Fibroblast of skin of back (primary cell): ENCODE measurements around the gene TMCC1.
A peak's percentile ranks its signal among the peaks of the same experiment; 100 is the strongest.
"Not testable (repeated sequence)": the region's sequence is repeated elsewhere in the genome, so short reads cannot be mapped to it uniquely, and the experiment has no call there.

Experiments
- DNase-seq: peaks from one replicate; pipeline ENCODE4 v3.0.0-alpha.2; 2013

Gene TMCC1

DNA sequence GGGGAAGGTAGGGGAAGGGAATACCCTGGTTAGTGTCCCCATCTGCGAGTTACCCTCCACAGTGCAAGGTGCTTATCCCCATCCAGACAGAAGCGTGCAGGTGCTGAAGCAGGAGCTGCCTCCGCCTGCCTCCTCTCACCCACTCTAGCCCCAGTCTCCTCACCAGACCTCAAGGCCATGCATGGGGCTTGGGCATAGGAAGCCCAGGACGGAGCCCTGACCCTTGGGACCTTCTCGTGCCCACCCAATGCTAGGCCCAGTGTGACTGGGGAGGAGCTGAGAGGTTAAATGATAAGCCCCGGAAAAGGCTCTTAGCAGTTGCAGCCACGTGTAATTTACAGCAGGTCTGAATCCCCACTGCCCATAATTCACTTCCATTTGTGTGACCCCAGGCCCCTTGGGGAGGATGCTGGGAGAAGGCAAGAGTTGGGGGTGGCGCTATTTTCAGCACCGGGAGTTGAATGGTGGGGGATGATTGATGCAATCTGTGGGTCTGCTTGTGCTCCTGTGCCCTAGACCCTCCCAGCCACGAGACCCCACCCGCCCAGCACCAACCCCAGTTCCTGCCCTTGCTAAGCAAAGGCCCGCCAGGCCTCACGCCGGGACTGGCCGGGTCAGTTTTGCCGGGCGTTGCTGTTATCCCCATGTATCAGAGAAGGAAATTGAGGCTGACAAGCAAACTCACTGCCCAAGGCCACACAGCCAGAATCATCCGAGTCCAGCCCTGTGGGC, 272.5 kb downstream of the TMCC1 start:
- no peak for DNase-seq

DNA sequence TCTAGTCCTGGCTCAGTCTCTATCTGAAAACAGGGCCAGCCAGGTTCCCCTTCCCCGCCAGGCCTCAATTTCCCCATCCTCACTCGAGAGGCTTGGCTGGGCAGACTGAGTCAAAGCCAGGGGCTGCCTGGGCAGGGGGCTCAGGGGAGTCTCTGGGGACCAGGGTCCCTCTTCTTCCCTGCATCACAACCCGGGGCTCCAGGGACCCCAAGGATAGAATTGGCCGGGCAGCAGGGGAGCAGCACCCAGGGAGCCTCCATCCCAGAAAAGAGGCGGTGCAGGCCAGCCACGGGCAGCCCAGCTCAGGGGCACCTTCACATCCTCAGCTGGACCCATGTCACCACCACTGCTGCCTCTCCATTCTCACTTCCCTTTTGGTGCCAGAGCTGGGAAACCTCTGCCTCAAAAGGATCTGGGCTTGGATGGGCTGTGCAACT, 273.8 kb downstream of the TMCC1 start:
- DNase-seq: no peak

DNA sequence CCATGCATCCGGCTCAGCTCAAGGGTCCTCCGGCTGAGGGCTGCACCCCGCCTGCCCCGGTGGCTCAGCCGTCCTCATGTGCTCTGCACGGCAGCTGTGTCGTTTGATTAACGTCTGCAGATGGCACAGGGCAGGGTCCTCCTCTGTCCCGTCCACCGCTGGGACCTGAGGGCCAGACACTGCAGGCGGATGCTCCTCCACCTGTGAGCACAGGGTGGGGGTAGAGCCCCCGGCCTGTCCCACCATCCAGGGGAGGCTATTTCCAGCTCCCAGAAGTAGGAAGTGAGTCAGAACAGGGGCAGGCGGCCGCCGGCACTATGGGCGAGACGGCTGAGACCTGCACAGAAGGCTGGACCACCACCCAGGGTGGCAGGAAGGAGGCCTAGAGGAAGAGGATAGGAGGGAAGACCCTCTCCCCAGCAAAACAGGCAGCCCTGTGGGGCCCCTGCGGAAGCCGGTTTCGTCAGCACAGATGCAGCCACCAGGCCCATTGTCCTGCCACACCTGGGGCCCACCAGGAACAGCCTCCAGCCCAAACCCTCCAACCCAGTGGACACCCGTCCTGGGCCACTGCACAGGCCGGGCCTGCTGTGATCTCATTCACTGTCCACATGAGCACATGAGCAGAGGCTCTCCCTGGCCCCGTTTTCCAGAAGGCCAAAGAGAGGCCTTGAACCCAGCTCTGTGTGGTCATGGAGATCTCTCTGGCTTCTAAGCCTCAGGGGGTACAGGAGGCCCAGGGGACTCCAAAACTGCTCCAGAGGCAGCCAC, 274.4 kb downstream of the TMCC1 start:
- no peak for DNase-seq

DNA sequence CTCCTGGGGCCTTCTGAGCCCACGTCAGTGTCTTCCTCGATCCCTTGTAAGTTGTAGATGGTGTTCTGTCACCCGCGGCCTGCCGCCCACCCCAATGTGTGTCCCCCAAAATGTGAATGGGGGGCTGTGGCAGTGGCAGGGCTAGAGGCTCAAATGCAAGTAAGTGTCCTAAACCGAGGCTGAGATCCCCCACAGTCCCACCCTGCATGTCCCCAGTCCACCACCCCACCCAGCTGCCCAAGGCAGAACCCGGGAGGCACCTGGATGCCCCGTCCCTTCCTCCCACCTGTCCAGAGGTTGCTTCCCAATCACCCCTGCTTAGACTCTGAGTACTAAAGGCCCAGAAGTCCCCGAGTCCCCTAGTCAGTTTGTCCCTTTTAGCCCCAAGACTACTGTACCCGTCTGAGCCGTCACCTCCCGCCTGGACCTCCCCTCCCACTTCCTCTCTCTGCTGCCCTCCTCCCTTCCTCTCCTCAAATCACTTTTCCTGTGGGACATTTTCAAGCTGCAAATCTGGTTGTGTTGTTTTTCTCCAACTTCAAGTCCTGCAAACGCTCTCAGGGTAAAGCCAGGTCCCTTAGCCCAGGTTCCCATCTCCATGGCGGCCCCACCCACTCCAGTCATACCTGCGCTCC, 275.2 kb downstream of the TMCC1 start:
- DNase-seq: no peak

DNA sequence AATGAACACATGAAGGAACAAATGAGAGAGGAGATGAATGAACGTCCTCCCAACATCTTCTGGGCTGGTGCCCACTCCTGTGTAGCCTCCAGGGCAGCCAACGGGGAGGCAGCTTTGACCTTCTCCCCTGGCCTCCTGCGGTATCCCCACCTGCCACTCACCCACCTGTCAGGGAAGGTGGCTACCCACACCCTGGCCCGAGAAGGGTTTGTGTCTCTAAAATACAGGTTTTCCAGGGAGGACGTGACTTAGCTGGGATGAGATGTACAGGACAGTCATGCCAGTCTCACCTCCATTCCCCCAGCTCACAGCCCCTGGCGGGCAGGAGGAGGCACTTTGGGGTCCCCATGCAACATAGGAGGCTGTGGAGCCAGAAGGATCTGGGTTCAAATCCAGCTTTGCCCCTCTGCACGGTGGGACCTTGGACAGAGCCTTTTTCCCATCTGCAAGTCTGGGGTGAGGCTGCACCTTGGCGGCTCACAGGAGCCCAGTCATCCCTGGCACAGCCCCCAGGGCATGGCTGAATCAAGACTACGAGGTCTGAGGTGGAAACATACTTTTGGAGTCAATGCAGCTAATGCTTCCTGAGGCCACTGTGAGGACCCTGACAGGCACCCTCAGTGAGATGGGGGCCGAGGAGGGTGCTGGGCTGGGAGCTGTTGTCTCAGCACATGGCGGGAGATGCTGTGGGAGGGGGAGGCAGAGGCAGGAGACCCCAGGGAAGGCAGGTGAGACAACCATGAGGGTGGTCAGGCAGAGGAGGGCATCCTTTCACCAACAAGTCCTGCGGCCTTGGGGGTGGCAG, 275.9 kb downstream of the TMCC1 start:
- DNase-seq: no peak

DNA sequence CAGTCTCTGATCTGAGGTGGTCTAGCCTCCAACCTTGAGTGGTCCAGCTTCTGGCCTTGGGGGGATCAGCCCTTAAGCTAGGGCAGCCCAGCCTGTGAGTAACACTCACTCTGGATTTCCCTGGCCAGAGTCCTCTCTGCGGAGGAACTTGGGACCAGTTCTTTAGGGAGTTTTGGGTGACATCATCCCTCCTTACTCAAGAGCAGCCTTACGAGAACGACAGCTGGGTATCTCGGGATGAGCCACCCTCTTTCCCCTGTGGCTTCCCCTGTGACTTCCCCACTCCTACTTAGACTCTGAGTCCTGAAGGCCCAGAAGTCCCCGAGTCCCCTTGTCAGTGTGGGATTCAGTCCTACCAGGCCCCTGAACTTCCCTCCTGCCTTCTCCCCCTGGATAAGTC, 276.8 kb downstream of the TMCC1 start:
- DNase-seq: no peak

DNA sequence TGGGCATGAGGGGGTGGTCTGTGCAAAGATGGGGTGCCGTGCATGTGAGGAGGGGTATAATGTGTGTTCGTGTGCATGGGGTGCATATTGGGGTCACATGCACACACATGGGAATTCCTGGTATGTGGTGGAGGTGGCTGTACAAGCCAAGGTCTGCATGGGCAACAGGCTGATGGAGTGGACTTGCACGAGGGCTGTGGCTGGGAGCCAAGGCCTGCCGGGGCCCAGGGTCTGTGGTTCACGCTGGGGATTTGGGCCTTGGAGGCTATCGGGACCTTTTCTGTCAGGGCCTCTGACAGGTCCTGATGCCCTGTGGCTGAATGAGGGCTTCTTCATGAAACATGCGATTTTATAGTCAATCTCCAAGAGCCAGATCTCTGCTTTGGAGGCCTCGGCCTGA, 277.2 kb downstream of the TMCC1 start:
- no peak for DNase-seq

DNA sequence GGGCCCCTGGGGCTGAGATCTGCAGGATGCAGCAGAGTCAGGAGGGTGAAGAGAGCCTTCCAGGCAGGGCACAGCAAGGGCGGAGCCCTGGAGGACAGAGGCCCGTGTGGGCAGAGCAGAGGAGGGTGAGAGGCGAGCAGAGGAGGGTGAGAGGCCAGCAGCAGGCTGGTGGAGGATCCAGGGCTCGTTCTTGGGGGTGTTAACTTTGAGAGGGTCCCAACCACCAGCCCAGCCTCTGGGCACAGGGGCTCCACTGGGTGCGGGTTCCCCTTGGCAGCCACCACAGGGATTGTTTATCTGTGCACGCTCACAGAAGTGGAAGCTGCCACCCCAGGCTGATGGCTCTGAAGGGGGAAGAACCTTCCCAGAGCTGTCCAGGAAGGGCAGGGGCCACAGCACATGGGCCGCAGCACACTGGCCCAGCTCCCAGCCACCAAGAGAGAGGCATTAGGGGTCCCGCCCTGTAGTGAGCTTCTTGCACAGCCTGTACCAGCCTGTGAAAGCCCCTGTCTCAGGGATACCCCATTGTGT, 277.7 kb downstream of the TMCC1 start:
- DNase-seq: no peak

DNA sequence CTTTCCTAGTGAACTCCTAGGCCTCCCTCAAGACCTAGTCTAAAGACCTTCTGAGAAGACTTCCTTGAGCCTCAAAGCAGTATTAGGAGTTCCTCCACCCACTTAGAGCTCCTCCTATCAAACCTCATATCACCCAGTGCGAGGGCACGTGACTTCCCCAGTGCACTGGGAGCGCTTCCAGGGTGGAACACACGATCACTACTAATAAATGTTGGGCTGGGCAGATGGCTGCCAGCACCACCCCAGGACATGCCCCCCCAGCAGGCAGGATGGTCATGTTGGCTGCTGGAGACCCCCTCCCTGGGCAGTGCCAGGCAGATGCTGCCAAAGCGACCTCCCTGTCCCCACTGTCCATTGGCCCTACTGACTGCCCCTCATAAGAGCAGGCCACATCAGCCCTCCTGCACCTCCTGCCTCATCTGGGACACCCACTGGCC, 278.6 kb downstream of the TMCC1 start:
- DNase-seq: no peak

DNA sequence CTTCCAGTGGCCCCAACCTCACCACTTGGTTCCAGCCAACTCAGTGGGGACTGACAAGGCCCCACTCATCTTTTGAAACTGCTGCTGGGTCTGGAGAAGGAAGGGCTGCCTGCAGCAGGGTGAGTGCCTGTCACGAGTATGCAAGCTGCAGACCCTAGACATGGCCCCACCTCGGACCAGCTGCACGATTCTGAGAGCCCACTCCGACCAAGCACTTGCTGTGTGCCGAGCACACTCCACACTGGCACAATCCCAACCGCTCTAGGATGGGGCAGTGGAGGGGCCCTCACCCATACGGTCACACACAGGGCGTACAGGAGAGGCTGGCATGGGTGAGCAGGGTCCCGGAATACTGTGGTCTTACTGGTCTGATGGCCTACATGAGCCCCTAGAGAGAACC, 279.1 kb downstream of the TMCC1 start:
- DNase-seq: no peak

DNA sequence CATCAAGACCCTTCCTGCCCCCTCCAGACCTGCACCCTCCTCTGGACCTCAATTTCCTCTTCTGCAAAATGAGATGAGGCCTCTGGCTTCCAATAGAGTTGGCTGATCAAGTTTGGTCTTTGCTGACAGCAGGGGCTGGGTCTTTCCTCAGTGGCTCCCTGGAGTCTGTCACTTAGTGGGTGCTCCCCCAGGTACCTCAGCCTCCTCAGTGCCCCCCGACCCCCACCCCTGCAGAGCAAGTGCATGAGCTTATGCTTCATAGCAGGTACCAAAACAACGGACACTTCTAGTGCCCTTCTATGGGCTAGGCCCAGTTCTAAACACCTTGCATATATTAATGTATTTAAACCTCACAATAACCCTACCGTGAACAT, 280.2 kb downstream of the TMCC1 start:
- no peak for DNase-seq

DNA sequence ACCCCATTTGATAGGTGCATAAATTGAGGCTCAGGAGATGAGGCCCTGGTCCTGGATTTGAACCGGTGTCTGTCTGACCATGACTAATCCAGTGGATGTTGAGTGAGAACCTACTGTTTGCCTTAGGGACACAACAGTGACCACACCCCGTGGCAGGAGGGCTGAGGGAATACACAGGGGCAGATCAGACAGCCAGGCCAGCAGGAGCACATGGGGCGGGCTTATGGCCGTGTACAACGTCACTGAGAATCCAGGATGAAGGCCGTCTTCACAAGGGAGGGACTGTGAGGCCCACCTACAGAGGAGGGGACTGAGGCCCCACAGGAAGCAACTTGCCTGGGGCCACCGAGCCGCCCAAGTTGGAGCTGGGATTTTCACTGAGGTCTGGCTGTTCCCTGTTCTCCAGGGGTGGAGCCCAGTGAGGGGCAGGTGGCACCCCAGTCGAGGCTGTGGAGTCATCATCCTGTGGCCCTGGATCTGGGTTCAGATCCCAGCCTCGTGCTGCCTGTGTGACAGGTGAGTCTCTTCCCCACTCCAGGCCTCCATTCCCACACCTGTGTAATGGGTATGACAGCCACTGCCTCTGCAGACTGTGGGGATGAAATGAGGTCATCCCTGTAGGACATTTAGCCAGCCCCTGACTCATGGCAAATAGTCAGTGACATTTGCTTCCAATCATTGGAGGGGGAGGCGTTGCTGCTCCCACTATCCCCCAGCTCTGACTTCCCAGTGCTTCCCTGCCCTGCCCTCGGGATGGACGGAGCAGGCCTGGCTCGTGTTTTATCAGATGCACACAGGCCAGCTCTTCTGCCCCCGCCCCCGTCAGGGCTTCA, 280.8 kb downstream of the TMCC1 start:
- DNase-seq: peak; percentile 67

DNA sequence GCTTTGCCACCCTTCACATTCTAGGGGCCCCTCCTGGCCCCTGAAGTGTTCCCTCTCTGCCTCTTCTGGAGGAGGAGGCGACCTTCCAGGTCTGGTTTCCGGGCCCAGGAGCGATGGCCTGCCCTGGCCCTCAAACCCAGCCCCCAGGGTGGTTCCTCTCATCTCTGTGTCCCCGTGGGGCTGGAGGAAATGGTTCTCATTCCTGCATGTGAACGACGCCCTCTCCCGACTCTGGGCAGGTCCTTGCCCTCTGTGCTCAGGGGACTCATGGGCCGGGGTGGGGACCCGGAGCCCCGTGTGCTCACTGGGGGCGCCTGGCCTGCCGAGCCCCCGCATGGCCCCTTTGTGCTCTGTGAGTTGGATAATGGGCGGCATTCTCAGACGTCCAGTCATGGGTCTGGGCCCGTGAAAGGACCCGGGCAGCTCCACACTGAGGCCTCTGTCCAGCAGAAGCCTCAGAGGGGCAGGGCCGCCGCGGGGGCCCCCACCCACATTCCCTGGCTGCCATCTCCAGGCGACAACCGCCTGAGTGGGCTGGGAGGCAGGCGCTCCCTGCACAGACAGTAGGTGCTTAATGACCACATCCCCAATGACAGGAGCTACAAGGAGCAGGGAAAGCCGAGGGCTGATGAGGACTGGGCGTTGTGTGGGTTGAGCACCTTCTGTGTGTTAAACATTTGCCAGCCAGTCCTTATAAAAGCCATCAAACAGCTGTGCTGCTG, 281.5 kb downstream of the TMCC1 start:
- DNase-seq: peak; percentile 89

DNA sequence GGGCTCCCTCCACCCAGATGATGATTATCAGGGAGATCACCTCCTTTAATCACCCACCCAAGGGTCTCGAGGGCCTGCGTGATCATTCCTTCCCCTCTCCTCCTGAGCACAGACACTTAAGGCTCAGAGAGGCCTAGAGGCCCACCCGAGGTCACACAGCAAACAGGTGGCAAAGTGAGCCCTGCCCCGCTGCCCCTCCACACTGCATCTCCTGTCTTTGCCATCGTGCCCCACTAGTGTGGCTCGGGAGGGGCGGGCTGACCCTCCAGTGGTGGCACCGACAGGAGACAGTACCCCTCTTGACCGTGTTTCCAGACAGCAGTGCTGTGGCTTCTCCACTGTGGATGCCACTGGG, 282.1 kb downstream of the TMCC1 start:
- DNase-seq: no peak

DNA sequence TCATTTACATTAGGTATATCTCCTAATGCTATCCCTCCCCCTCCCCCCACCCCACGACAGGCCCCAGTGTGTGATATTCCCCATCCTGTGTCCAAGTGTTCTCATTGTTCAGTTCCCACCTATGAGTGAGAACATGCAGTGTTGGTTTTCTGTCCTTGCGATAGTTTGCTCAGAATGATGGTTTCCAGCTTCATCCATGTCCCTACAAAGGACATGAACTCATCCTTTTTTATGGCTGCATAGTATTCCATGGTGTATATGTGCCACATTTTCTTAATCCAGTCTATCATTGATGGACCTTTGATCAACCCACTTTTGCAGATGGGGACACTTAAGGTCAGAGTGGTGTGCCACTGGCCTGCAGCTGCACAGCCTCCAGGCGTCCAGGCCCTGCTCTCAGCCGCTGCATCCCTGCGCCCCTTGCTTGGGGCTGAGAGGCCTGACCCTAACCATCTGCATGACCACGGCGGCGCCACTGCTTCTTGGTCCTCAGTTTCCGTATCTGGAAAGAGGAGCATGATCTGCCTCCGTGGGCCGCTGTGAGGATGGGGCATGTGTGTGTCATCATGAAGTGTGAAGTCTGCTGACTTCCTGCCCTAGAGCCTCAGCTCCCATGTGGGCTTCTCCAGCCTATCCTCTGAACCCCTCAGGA, 282.6 kb downstream of the TMCC1 start:
- not testable (repeated sequence) for DNase-seq

DNA sequence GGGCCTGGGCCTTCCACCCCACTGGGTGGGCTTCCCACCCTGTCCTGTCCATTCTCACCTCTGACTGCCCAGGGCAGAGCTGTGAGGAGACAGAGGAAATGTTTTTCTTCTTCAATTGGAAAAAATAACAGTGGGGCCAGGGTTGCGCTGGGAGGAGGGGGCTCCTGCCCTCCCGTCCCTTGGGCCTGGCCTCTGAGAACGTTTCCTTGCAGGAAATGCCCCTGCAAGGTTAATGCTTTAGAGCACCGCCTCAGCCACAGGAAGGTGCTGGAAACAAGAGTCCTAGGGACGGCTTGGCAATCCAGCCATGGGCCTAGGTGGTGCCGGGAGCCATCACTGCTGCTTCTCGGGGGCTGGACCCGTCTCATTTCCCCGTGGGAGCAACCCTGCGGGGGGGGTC, 283.2 kb downstream of the TMCC1 start:
- DNase-seq: no peak

DNA sequence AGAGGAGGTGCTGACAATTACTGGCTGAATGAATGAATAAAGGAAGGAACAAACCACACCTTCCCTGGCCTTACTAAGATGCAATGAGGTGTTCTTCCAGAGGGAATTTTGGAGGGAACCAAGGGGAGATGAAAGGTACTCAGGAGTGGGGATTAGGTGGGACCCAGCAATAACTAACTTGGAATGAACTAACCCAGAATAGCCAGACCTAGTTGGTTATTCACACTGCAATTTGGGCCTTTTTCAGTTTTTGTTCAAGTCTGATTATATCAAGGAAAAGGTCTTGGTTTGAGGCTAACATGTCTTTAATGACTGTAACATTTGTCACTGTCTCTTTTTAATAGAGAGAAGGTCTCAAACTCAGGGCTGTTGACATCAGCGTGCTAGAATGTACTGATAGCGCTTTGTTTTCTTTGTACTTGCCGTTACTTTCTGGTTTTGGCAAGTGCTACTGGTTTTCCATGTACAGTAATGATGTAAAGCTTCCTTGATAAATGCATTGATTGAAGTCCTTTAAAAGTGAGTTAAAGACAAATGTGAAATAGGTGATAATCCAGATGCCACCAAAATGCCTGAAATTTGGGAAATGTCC, 283.8 kb downstream of the TMCC1 start:
- peak; percentile 81 for DNase-seq

DNA sequence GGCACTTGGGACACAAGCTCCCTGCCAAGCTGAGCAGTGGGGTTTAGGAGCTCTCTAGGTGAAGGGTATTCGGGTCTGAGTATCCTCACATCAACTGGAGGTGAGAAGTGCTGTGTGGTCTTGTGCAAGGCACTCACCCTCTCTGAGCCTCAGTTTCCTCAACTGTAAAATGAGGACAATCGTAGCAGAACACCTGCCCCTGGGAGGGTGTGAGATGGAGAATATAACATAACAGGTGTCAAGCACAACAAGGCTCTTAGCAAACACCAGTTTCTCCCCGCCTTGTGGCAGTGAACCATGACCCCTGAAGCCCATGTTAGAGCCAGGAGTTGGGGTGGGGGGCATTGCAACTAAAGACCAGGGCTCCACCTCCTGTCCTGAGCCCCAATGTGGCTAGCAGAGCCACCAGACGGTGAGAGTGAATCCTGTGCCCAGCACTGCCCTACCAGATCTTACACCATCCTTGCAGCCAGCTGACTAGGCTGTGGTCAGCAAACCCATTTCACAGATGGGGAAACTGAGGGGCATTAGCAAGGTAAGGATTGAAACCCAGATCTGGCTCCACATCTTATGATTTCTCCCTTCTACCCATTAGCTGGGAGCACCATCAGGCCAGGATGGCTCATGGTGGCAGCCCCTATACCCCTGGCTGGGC, 284.4 kb downstream of the TMCC1 start:
- DNase-seq: no peak
